Ramos (cell line): ENCODE measurements around the gene ZNF771.

ENCODE experiments used
- in situ Hi-C: fragments of 300-500 bp; cut with MboI; formaldehyde crosslinking; loops from one replicate; pipeline ENCODE4 v1.14.3; 2022; ENCODE audit warnings: low sequenced_read_pairs; ENCODE audit not compliant: unreplicated experiment

The ZNF771 gene

DNA sequence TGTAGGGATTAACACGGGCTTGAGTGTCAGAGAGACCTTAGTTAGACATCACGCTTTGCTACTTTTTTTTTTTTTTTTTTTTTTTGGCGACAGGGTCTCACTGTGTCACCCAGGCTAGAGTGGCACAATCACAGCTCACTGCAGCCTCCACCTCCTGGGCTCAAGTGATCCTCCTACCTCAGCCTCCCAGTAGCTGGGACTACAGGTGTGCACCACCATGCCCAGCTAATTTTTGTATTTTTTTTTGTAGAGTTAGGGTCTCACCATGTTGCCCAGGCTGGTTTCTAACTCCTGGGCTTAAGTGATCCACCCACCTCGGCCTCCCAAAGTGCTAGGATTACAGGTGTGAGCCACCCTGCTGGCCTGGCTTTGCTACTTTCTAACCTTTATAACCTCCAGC is 10.8 kb upstream of the ZNF771 start:
- in situ Hi-C loops: loop anchor here (25.0 kb wide), 1 partner anchor 584 kb away; the partner anchor contains the start of genes MAZ, MVP, PAGR1 and PRRT2

- in situ Hi-C loops: loop anchor here (25.0 kb wide), 1 partner anchor 585 kb away; the partner anchor contains the start of genes MAZ, MVP, PAGR1 and PRRT2
Measured at GRCh38 chr16:30397056-30397455, 10.3 kb upstream of the ZNF771 start.

DNA sequence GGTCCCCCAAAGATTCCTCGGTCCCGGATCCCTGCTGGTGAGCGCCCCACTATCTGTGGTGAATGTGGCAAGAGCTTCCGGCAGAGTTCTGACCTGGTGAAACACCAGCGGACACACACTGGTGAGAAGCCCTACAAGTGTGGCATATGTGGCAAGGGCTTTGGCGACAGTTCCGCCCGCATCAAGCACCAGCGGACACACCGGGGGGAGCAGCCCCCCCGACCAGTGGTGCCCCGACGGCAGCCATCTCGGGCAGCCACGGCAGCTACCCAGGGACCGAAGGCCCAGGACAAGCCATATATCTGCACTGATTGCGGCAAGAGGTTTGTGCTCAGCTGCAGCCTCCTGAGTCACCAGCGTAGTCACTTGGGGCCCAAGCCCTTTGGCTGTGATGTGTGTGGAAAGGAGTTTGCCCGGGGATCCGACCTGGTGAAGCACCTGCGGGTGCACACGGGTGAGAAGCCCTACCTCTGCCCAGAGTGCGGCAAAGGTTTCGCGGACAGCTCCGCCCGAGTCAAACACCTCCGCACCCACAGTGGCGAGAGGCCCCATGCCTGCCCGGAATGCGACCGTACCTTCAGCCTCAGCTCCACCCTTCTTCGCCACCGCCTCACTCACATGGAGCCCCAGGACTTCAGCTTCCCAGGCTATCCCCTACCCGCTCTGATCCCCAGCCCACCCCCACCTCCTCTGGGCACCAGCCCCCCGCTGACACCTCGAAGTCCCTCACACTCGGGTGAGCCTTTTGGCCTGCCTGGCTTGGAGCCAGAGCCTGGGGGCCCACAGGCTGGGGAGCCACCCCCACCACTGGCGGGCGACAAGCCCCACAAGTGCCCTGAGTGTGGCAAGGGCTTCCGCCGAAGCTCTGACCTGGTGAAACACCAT is 9.4 kb upstream of the ZNF771 start:
- in situ Hi-C loops: loop anchor here (25.0 kb wide), 1 partner anchor 586 kb away; the partner anchor contains the start of genes MAZ, MVP, PAGR1 and PRRT2

GRCh38 chr16:30398661-30399434 is 8.6 kb upstream of the ZNF771 start:
- in situ Hi-C loops: loop anchor here (25.0 kb wide), 1 partner anchor 587 kb away; the partner anchor contains the start of genes MAZ, MVP, PAGR1 and PRRT2

- in situ Hi-C loops: loop anchor here (10.0 to 25.0 kb wide), 2 partner anchors 315 to 587 kb away; partner anchors contain the start of genes MAZ, MVP, PAGR1 and PRRT2
Measured at GRCh38 chr16:30399435-30400186, 7.8 kb upstream of the ZNF771 start.

DNA sequence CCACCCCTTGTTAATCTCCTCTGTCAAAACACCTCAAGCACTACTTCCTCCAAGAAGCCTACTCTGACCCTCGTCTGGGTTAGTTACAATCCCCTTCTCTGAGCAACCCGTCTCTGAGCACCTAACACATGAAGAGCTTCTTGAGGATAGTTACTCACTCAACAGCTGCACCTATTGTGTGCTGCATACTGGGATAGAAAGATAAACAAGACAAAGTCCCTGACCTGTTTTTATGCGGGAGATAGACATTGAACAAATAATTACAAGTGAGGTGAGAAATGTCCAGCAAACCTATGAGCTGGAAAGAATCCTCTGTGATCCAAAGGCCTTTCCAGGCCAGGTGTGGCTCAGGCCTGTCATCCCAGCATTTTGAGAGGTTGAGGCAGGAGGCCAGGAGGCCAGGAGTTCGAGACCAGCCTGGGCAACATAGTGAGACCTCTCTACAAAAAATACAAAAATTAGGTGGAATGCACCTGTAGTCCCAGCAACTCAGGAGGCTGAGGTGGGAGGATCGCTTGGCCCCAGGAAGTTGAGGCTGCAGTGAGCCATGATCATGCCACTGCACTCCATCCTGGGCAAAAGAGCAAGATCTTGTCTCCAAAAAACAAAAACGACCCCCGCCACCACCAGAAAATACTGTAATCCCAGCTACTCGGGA is 5.5 kb upstream of the ZNF771 start:
- in situ Hi-C loops: loop anchor here (10.0 kb wide), 1 partner anchor 317 kb away; no protein-coding TSS in a partner anchor

DNA sequence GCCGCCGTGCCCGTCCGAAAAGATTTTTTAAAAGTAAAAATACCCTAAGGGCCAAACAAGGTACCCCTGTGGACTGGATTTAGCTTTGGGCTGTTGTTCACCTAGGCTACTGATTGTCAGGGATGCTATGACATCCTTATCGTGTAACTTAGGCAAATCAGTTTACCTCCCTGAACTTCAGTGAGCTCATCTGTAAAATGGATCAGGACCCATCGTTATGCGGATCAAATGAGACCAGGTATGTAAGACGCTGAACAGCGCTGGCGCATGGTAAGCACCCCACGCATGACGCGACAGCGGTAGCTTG is 658 bp upstream of the ZNF771 start:
- in situ Hi-C loops: loop anchor here (10.0 kb wide), 1 partner anchor 322 kb away; no protein-coding TSS in a partner anchor

GRCh38 chr16:30407804-30408534 is 563 bp downstream of the ZNF771 start:
- in situ Hi-C loops: loop anchor here (10.0 kb wide), 1 partner anchor 323 kb away; no protein-coding TSS in a partner anchor

DNA sequence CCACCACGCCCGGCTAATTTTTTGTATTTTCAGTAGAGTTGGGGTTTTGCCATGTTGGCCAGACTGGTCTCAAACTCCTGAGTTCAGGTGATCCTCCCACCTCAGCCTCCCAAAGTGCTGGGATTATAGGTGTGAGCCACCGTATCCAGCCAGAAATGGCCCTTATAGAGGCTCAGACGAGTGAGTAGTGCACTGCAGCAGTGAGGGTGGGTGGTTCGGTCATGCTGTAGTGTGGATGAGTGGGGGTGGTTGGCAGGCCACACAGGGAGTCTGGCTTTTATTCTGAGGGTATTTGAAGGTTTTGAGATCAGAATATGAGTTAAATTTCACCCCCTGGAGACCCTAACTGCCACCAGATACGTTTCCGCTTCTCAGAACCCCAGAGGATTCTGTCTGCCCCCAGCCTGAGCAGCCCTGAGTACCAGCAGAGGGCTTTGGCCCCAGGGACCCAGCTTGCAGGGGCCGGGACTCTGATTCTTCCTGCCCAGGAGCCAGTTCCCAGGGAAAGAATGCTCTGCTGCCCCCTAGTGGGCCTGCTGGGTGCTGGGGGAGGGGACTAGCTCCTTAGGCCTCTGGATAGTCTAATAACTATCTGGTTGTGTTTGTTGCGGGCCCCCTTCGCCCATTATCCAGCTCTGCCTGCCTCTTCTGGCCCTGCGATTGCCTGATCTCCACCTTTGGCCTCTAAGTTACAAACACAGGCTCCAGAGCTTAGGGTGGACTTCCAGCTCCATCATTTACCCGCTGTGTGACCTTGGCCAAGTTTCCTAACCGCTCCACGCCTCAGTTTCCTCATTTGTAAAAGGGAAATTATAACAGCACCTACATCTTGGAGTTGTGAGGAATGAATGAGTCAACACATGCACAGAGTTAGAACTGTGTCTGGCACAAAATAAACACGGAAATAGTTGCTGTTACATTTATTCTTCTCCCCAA is 2.0 kb downstream of the ZNF771 start:
- in situ Hi-C loops: loop anchor here (5.0 to 10.0 kb wide), 2 partner anchors 37 to 325 kb away; partner anchors contain the start of genes MYL11 and TBC1D10B

DNA sequence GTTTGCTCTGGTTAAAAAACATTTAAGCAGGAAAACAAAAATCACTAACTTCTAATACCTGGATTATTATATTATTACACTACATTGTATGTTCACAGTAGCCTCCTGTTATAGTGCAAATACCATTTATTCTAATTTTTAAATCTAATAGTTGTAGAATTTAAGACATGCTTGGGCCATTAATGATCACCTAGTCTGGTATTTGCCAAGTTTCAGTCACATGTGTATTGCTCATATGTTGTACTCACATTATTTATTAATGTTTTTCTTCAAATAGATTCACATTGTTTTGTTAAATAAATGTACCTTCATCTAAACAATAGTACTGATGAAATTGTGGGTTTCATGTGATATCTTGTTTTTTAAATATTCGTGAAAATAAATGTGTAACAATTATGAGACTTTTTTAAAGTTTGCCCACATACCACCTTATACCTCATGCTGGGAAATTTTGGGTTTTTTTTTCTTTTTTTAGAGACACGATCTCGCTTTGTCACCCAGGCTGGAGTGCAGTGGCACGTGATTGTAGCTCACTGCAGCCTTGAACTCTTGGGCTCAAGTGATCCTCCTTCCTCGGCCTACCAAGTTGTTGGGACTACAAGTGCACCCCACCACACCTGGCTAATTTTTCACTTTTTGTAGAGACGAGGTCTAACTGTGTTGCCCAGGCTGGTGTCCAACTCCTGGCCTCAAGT is 5.9 kb downstream of the ZNF771 start:
- in situ Hi-C loops: loop anchor here (5.0 kb wide), 1 partner anchor 41 kb away; the partner anchor contains the start of genes MYL11 and TBC1D10B

DNA sequence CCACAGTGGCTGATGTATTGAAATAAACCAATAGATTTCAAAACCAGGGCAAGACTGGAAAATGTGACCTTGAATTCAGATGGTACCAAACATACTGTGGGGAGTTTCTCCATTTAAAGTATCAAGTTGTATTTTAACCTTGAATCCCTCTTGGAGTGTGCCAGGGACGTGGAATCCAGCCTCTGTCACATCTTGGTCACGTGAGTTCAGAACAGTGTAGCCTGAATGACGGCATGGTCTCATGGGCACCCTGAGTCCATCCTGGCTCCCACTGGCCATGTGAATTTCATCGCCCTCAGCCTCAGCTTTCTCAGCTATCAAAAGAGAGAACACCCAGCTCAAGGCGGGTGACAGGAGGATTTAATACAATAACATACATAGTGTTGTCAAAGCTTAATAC is 6.8 kb downstream of the ZNF771 start:
- in situ Hi-C loops: loop anchor here (5.0 kb wide), 1 partner anchor 42 kb away; the partner anchor contains the start of genes MYL11 and TBC1D10B

- in situ Hi-C loops: no loop called here
Measured at GRCh38 chr16:30416047-30416603, 8.7 kb downstream of the ZNF771 start.

DNA sequence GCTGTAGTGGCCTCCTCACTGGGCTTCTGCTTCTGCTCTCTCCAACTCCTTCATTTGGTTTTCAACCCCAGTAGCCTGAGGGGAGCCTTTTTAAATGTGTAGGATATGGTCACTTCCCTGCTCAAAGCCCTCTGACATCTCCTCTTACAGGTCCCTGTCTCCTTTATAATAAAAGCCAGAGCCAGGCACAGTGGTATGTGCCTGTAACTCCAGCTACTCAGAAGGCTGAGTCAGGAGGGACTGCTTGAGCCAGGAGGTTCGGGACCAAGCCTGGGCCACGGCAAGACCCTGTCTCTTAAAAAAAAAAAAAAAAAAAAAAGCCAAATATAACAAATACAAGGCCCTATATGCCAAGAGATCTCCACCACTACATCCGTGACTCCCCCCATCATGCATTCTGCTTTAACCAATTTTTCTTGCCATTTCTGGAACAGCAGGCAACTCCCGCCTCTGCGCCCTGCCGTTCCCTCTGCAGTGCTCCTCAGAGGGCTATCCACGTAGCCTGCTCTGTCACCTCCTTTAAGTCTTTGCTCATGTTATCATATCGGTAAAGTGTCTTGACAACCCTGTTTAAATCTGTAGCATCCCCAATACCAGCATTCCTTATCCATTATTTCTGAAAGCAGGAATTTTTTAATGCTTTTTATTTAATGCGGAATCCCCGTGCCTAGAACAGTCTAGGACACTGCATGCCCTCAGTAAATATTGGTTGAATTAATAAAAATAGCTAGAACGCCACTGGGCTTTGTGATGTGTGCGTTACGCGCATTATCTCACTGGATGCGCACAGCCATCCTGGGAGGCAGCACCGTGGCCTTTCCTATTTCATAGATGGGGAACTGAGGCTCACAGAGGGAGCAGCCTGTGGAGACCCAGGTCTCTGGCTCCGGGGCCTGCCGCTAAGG is 9.5 kb downstream of the ZNF771 start:
- in situ Hi-C loops: no loop called here

DNA sequence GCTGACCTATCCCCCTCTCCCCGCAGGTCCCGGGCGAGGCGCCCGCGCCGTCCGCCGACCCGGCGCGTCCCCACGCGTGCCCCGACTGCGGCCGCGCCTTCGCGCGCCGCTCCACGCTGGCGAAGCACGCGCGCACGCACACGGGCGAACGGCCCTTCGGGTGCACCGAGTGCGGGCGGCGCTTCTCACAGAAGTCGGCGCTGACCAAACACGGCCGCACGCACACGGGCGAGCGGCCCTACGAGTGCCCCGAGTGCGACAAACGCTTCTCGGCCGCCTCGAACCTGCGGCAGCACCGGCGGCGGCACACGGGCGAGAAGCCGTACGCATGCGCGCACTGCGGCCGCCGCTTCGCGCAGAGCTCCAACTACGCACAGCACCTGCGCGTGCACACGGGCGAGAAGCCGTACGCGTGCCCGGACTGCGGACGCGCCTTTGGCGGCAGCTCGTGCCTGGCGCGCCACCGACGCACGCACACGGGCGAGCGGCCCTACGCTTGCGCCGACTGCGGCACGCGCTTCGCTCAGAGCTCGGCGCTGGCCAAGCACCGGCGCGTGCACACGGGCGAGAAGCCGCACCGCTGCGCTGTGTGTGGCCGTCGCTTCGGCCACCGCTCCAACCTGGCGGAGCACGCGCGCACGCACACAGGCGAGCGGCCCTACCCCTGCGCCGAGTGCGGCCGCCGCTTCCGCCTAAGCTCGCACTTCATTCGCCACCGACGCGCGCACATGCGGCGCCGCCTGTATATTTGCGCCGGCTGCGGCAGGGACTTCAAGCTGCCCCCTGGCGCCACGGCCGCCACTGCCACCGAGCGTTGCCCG is 10.3 kb downstream of the ZNF771 start:
- in situ Hi-C loops: no loop called here
